Fibroblast of the aortic adventitia (primary cell): ENCODE results near the gene LEO1. TPM values are rescaled to one million over a fixed set of nuclear protein-coding genes. Genes with fewer than 3 reads are reported as not detected.

Experiments used
- DNase-seq: peaks from one replicate; pipeline ENCODE4 v3.0.0-alpha.2; 2010; ENCODE audit warnings: low read depth
- H3K4me3 ChIP-seq: 2 replicates; pipeline ENCODE4 v1.5.1; 2011; ENCODE audit warnings: low read depth, mild to moderate bottlenecking, control low read depth, low read length, moderate library complexity
- CTCF ChIP-seq: IDR thresholded peaks from 2 replicates; pipeline ENCODE4 v1.5.1; 2011; ENCODE audit warnings: mild to moderate bottlenecking, low read length, control low read depth, inconsistent platforms; ENCODE audit not compliant: insufficient read depth
- total RNA-seq: library from RNA; depleted of rRNA; stranded (reverse); fragments of >200 nt; gene quantifications from 2 replicates; pipeline ENCODE4 v1.2.3, GENCODE V29; 2012; ENCODE audit warnings: low replicate concordance

Gene LEO1
- total RNA-seq, 1 donor, result 21.3 TPM

DNA sequence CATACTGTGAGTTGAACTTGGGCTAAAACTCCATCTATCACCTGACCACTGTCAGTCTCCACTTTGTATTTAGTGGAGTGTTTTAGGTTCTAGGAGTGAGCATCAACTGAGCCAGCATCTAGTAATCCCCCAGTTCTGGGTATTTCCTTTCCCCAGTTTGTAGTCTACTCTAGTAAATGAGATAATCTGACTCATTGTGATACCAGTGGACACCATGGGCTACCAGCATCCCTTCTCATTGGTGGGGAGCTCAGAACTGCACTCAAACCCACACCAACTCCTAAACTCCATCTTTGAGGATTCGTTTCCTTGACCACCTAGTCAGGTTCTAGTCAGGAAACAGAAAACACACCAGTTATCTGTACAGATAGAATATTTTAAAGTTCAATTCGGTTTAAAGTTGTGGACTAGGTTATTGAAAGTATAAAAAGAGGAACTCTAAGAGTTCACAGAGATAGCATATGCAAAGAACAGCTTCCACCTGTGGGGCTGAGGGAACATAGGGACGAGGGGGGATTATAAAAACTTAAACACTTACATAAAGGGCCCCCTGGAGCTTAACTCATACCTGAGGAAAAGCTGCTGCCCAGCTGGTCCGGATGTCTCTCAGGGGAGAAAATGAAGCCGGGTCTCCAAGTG is 36.0 kb downstream of the LEO1 start:
- no peak for TF ChIP-seq CTCF
- DNase-seq, result no peak
- H3K4me3 ChIP-seq, result no peak overlapping the region

DNA sequence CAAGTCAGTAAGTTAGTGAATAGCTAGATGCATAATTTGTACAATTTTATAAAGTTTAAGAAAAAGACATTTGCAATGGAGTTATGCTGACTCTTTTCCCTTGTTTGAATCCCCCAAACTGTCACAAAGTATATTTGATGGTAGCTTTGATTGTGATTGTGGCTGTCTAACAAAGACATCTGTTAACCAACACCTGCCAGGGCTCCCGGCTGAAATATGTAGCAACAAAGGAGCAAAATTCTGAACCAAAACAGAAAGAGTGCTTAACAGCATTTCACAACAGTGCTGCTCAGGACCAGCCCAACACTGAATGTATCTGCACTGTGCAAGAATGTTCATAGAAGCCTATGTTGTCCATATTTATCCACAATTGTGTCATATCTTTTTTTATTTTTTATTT is 39.4 kb downstream of the LEO1 start:
- no peak for TF ChIP-seq CTCF
- no peak overlapping the region for H3K4me3 ChIP-seq
- DNase-seq, result no peak

DNA sequence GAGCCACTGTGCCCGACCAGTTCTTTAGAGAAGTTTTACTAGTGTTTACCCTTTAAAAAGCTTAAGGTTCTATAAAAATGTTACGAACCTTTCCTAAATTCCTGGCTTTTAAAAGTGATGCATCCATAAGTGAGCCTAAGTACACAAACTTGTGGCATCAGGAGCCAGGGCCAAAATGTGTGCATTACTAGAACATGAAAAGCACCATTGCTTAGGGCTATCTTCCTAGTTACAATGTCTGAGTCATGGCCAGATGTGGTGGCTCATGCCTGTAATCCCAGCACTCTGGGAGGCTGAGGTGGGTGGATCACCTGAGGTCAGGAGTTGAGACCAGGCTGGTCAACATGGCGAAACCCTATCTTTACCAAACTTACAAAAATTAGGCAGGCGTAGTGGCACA is 39.9 kb downstream of the LEO1 start:
- TF ChIP-seq CTCF, result no peak
- no peak overlapping the region for H3K4me3 ChIP-seq
- peak; percentile 9 for DNase-seq

GRCh38 chr15:51931016-51931415 is 40.6 kb downstream of the LEO1 start:
- H3K4me3 ChIP-seq, result no peak overlapping the region
- no peak for DNase-seq
- TF ChIP-seq CTCF, result no peak

GRCh38 chr15:51926809-51927208 is 44.8 kb downstream of the LEO1 start:
- TF ChIP-seq CTCF, result no peak
- DNase-seq, result no peak
- no peak overlapping the region for H3K4me3 ChIP-seq

DNA sequence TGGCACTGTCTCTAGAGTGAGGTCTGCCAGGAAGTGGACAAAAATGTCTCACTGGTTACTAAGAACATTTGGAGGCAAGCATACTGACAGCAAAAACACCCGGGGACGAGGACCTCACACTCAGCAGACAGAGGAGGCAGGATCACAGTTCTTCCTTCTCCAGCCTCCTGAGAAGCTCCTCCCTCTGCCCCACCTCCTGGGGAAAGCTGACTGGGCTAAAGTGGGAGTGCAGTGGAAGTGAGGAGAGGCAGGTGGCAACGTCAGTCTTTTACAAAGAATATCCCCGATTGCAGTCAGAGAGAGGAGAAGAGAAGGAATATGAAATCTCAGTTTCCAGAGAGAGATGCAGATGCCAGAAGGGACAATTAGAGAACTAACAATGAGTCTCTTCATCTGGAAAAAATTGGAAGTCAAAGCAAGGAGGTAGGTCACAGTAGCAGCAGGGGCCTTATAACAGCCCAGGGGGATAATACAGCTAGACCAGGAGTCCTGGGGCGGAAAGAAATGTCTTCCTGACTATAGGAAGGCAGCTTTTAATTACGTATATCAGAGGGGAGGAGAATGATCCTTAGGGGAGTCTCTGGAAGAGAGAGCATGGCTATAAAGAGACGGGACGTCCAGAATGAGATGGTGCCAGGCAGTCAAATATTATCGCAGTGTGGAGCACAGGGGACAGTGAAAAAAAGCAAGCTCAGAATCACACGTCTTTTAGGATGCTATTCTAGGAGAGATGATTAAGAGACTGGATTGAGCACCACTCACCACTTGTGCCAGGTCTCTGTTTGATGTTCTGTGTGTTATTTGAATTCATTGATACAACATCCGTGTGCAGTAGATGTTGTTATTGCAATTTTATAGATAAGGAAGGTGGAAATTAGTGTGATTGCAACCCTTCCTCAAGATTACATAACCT is 47.2 kb downstream of the LEO1 start:
- H3K4me3 ChIP-seq, result no peak overlapping the region
- no peak for DNase-seq
- TF ChIP-seq CTCF, result no peak

DNA sequence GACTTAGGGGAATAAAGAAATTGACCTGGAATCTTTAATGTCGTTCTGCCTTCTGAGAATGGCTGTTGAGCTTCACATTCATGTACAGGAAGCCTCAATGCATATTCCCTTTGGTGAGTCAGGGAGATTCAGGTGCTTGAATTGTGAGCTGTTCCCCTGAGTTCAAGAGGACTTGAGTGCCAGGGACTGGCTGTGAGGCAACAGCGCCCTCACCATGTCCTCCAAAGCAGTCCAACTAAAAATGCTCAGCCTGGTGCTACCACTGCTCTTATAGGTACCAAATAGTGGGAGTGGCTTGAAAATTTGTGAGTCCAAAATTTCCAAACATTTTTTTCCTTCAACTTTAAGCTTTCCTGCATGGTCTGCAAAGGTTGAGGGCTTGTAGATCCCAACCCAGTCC is 54.1 kb downstream of the LEO1 start:
- no peak overlapping the region for H3K4me3 ChIP-seq

More for the DNA sequence above, 54.1 kb downstream of the LEO1 start:
- TF ChIP-seq CTCF, result peak; percentile 13
- DNase-seq, result peak; percentile 17
